Lung (tissue), 12 donors: ENCODE measurements around the gene SMIM44. TPM values are rescaled to one million over a fixed set of nuclear protein-coding genes. Genes with fewer than 3 reads are reported as not detected.

Experiments
- ATAC-seq: fragments of 200-7000 bp; cut with Tn5 transposase; one replicate; pipeline ENCODE4 v1.9.1; 2020; ENCODE audit warnings: moderate number of reproducible peaks; ENCODE audit not compliant: insufficient read depth, low FRiP score
- DNase-seq, 3 donors: peaks; one replicate each; pipeline ENCODE4 v3.0.0-alpha.2; 2013 to 2017
- H3K27ac ChIP-seq, 2 donors: one replicate each; pipeline ENCODE4 v1.5.1; 2013; ENCODE audit warnings: mild to moderate bottlenecking in 2 of 2, moderate library complexity in 2 of 2, control low read depth in 1 of 2, inconsistent platforms in 1 of 2, low read depth in 1 of 2, low read length in 1 of 2
- H3K27me3 ChIP-seq, 3 donors: one replicate each; pipeline ENCODE4 v1.5.1; 2013; ENCODE audit warnings: low read length in 2 of 3; ENCODE audit not compliant: control insufficient read depth in 3 of 3, insufficient read depth in 3 of 3
- H3K36me3 ChIP-seq, 4 donors: one replicate each; pipeline ENCODE4 v1.5.1; 2013; ENCODE audit warnings: low read length in 4 of 4, mild to moderate bottlenecking in 1 of 4, moderate library complexity in 1 of 4; ENCODE audit not compliant: control insufficient read depth in 4 of 4, insufficient read depth in 4 of 4
- H3K4me1 ChIP-seq, 5 donors: one replicate each; pipeline ENCODE4 v1.5.1; 2013; ENCODE audit warnings: low read length in 5 of 5, mild to moderate bottlenecking in 2 of 5, moderate library complexity in 1 of 5; ENCODE audit not compliant: control insufficient read depth in 5 of 5, insufficient read depth in 5 of 5
- H3K4me3 ChIP-seq: one replicate; pipeline ENCODE4 v1.5.1; 2013; ENCODE audit warnings: mild to moderate bottlenecking, control low read depth, moderate library complexity
- H3K9ac ChIP-seq, 2 donors: one replicate each; pipeline ENCODE4 v1.5.1; 2013; ENCODE audit warnings: low read length in 2 of 2, control low read depth in 1 of 2; ENCODE audit not compliant: insufficient read depth in 1 of 2
- H3K9me3 ChIP-seq, 4 donors: one replicate each; pipeline ENCODE4 v1.5.1; 2013; ENCODE audit warnings: low read length in 3 of 4, mild to moderate bottlenecking in 1 of 4, moderate library complexity in 1 of 4; ENCODE audit not compliant: control insufficient read depth in 4 of 4, insufficient read depth in 3 of 4
- CTCF ChIP-seq: IDR thresholded peaks from 2 replicates; pipeline ENCODE4 v1.5.1; 2012; ENCODE audit warnings: mild to moderate bottlenecking; ENCODE audit errors: control extremely low read depth, extremely low read depth
- WGBS, 2 donors: extraction: QIAGEN DNeasy Blood & Tissue Kit; methylation state at CpG; one replicate each; pipeline ENCODE4 v1.1.7; 2013; 5-methylcytosine and 5-hydroxymethylcytosine counted together
- polyA plus RNA-seq, 2 donors: library from polyadenylated mRNA; stranded (reverse); fragments of 200-250 nt; gene quantifications; one replicate each; pipeline ENCODE4 v1.2.1, GENCODE V29; 2013
- total RNA-seq, 2 donors: library from RNA; depleted of rRNA in 1 of 2; stranded (reverse); fragments of >200 nt in 1 of 2; gene quantifications; one replicate each; pipeline ENCODE4 v1.2.1, GENCODE V29; 2014 to 2021
- donor health status: control.
- donor health status: control.
- donor health status: Bipolar disorder and iron deficiency.
- donor health status: healthy.
- donor health status: DM: yes; HTN: yes; CAD: no.

Gene SMIM44
- total and polyA plus RNA-seq, 4 donors = not detected

GRCh38 chr19:3480383-3481091 lies 2.7 kb downstream of the SMIM44 start, which contains the start of gene SMIM24:
Gene SMIM24, minus strand, starts transcription at chr19:3480525. Its CDS starts 62 bp downstream, at chr19:3480463.
- no peaks in the 10 kb centered on the region for H3K9me3 ChIP-seq
- peaks cover 0 to 17% (median 13%) of the 10 kb centered on the region in 3 donors for H3K27me3 ChIP-seq
- H3K9ac ChIP-seq = no peak within 1 kb of the TSS
- DNase-seq = no peak
- no peak for ATAC-seq
- H3K4me3 ChIP-seq = no peak within 1 kb of the TSS
- 45 to 65% methylated on average over 24 to 27 of the region's 27 CpGs for WGBS, 2 donors
- H3K27ac ChIP-seq = no peak within 1 kb of the TSS
- peaks cover 0 to 3% (median 0%) of the 10 kb centered on the region in 5 donors for H3K4me1 ChIP-seq
- no peak for TF ChIP-seq CTCF
- H3K36me3 ChIP-seq = no peaks in the 10 kb centered on the region

- Histone ChIP-seq H3K9me3 (no peaks in the 10 kb centered on the region), H3K4me1 (peaks cover 0 to 3% (median 0%) of the 10 kb centered on the region in 5 donors), H3K27me3 (peaks cover 0 to 17% (median 13%) of the 10 kb centered on the region in 3 donors), H3K27ac (no peak overlapping the region), H3K9ac (no peak overlapping the region), H3K36me3 (no peaks in the 10 kb centered on the region), H3K4me3 (no peak overlapping the region)
- ATAC-seq (no peak), DNase-seq (no peak)
- no peak for TF ChIP-seq CTCF
- 33 to 43% methylated on average over 9 of the region's 9 CpGs for WGBS, 2 donors
These were observed 3.4 kb downstream of the SMIM44 start for GRCh38 chr19:3479834-3480215.

GRCh38 chr19:3479177-3479833 lies 3.9 kb downstream of the SMIM44 start:
- H3K4me3 ChIP-seq = no peak overlapping the region
- DNase-seq (no peak), ATAC-seq (no peak)
- peaks cover 0 to 17% (median 13%) of the 10 kb centered on the region in 3 donors for H3K27me3 ChIP-seq
- no peak overlapping the region for H3K9ac ChIP-seq
- H3K36me3 ChIP-seq = no peaks in the 10 kb centered on the region
- no peak for TF ChIP-seq CTCF
- peaks cover 0 to 3% (median 0%) of the 10 kb centered on the region in 5 donors for H3K4me1 ChIP-seq
- H3K27ac ChIP-seq = no peak overlapping the region
- H3K9me3 ChIP-seq = no peaks in the 10 kb centered on the region
- WGBS, 2 donors = 17 to 19% methylated on average over 7 of the region's 7 CpGs
